ENCODE measurements around the gene HPN. TPM values are rescaled to one million over a fixed set of nuclear protein-coding genes. Genes with fewer than 3 reads are reported as not detected.

Gene HPN
- total RNA-seq, 2 experiments from 2014 or later, result not detected

GRCh38 chr19:35042954-35043604, 1.6 kb downstream of the HPN start:
- TF ChIP-seq CTCF (IDR thresholded peaks at IDR 0.05), result no peak
- peaks cover 50% of the 10 kb centered on the region for H3K4me1 ChIP-seq (ENCODE audit: insufficient read depth, low read length)
- DNase-seq (no peak), ATAC-seq (ENCODE audit: poor library complexity) (no peak)
- no peaks in the 10 kb centered on the region for H3K36me3 ChIP-seq (ENCODE audit: insufficient read depth, low read length)
- POLR2A ChIA-PET, result interaction anchor here (0.7 kb wide), 1 partner anchor 29 kb away, joined by 3 read pairs; no protein-coding TSS in a partner anchor
- no peak overlapping the region for H3K4me3 ChIP-seq (ENCODE audit: low read length)
- intact Hi-C loops (cut with DNase I, micrococcal nuclease), result no loop called here
- CTCF ChIA-PET, result interaction anchor here (1.3 kb wide), 1 partner anchor 13 kb away, joined by 5 read pairs; the partner anchor contains the start of gene SCN1B
- H3K27ac ChIP-seq (ENCODE audit: low read depth in 1 of 2, low read length in 2 of 2), result no peak overlapping the region
- H3K27me3 ChIP-seq (ENCODE audit: control insufficient read depth in 1 of 2, insufficient read depth in 2 of 2, low read length in 2 of 2), result no peaks in the 10 kb centered on the region
- H3K9me3 ChIP-seq (ENCODE audit: control insufficient read depth in 1 of 2, insufficient read depth in 1 of 2, low read length in 2 of 2), result no peaks in the 10 kb centered on the region
- Mint-ChIP-seq H3K9me3 (no peaks in the 10 kb centered on the region), H3K27me3 (peaks cover 20% of the 10 kb centered on the region), H3K4me1 (ENCODE audit: low read depth) (peaks cover 56% of the 10 kb centered on the region), H3K36me3 (ENCODE audit: low read depth) (no peaks in the 10 kb centered on the region), H3K4me3 (no peak overlapping the region), H3K27ac (no peak overlapping the region)

DNA sequence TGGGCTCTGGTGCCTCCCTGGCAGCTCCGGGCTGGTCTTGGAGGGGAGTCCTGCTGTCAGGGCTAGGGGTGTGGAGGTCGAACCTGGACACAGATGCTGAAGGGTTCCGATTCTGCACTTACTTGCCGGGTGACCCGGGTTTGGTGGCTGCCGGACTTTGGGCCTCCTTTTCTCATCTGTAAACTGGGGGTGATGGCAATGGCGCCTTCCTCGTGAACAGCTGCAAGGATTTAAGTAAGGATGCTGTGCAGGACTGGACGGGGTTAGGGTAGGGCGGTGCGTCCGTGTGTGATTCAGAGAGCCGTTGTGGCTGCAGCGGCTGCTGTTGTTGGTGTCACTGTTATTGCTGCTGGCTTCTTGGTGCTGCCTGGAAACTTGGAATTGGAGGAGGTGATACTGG, 2.4 kb downstream of the HPN start:
- ATAC-seq (ENCODE audit: poor library complexity) (no peak), DNase-seq (no peak)
- Histone ChIP-seq H3K36me3 (ENCODE audit: insufficient read depth, low read length) (no peaks in the 10 kb centered on the region), H3K27me3 (ENCODE audit: control insufficient read depth in 1 of 2, insufficient read depth in 2 of 2, low read length in 2 of 2) (no peaks in the 10 kb centered on the region), H3K4me1 (ENCODE audit: insufficient read depth, low read length) (peaks cover 50% of the 10 kb centered on the region), H3K27ac (ENCODE audit: low read depth in 1 of 2, low read length in 2 of 2) (no peak overlapping the region), H3K4me3 (ENCODE audit: low read length) (no peak overlapping the region), H3K9me3 (ENCODE audit: control insufficient read depth in 1 of 2, insufficient read depth in 1 of 2, low read length in 2 of 2) (no peaks in the 10 kb centered on the region)
- Mint-ChIP-seq H3K36me3 (ENCODE audit: low read depth) (no peaks in the 10 kb centered on the region), H3K4me1 (ENCODE audit: low read depth) (peaks cover 48% of the 10 kb centered on the region), H3K27ac (no peak overlapping the region), H3K4me3 (peak overlapping the region; percentile 81), H3K9me3 (no peaks in the 10 kb centered on the region), H3K27me3 (peaks cover 20% of the 10 kb centered on the region)
- CTCF ChIA-PET, result interaction anchor here (0.8 to 1.5 kb wide), 11 partner anchors 13 to 309 kb away, joined by 3 to 7 read pairs (median 4); partner anchors contain the start of gene SCN1B
- no peak for TF ChIP-seq CTCF (IDR thresholded peaks at IDR 0.05)
- intact Hi-C loops (cut with DNase I, micrococcal nuclease), result loop anchor here in 1 of 2 experiments (1.0 kb wide), 1 partner anchor 71 kb away; no protein-coding TSS in a partner anchor
- POLR2A ChIA-PET, result interaction anchor here (0.7 to 0.9 kb wide), 2 partner anchors 29 to 30 kb away, joined by 3 read pairs; no protein-coding TSS in a partner anchor

- intact Hi-C loops (cut with DNase I, micrococcal nuclease), result loop anchor here in 1 of 2 experiments (1.0 kb wide), 1 partner anchor 71 kb away; no protein-coding TSS in a partner anchor
- Mint-ChIP-seq H3K27me3 (peaks cover 20% of the 10 kb centered on the region), H3K4me1 (ENCODE audit: low read depth) (peaks cover 44% of the 10 kb centered on the region), H3K9me3 (no peaks in the 10 kb centered on the region), H3K27ac (no peak overlapping the region), H3K36me3 (ENCODE audit: low read depth) (no peaks in the 10 kb centered on the region), H3K4me3 (peak overlapping the region; percentile 81)
- peaks cover 43% of the 10 kb centered on the region for H3K4me1 ChIP-seq (ENCODE audit: insufficient read depth, low read length)
- TF ChIP-seq CTCF (IDR thresholded peaks at IDR 0.05), result peak; percentile 98
- H3K27me3 ChIP-seq (ENCODE audit: control insufficient read depth in 1 of 2, insufficient read depth in 2 of 2, low read length in 2 of 2), result no peaks in the 10 kb centered on the region
- DNase-seq (peak in 13 of 14 experiments; percentile 44 to 76 (median 58)), ATAC-seq (ENCODE audit: poor library complexity) (peak; percentile 12)
- H3K4me3 ChIP-seq (ENCODE audit: low read length), result no peak overlapping the region
- no peak overlapping the region for H3K27ac ChIP-seq (ENCODE audit: low read depth in 1 of 2, low read length in 2 of 2)
- H3K36me3 ChIP-seq (ENCODE audit: insufficient read depth, low read length), result no peaks in the 10 kb centered on the region
- no peaks in the 10 kb centered on the region for H3K9me3 ChIP-seq (ENCODE audit: control insufficient read depth in 1 of 2, insufficient read depth in 1 of 2, low read length in 2 of 2)
- POLR2A ChIA-PET, result interaction anchor here (0.9 kb wide), 1 partner anchor 30 kb away, joined by 3 read pairs; no protein-coding TSS in a partner anchor
- CTCF ChIA-PET, result interaction anchor here (0.8 to 1.5 kb wide), 11 partner anchors 13 to 309 kb away, joined by 3 to 7 read pairs (median 4); partner anchors contain the start of gene SCN1B
Measured at GRCh38 chr19:35044317-35045117, 3.0 kb downstream of the HPN start.
